Skeletal muscle satellite cell (primary cell): Measurements from ENCODE around the gene RERE.

Source experiments
- H3K27me3 ChIP-seq: 2 replicates; pipeline ENCODE4 v1.7.0; 2013; ENCODE audit warnings: low read length; ENCODE audit not compliant: control insufficient read depth, insufficient read depth
- H3K36me3 ChIP-seq: 2 replicates; pipeline ENCODE4 v1.7.0; 2013; ENCODE audit warnings: mild to moderate bottlenecking, control low read depth, low read length; ENCODE audit not compliant: insufficient read depth
- H3K4me1 ChIP-seq: 2 replicates; pipeline ENCODE4 v1.7.0; 2013; ENCODE audit warnings: low read length; ENCODE audit not compliant: control insufficient read depth, insufficient read depth
- H3K4me2 ChIP-seq: 2 replicates; pipeline ENCODE4 v1.7.0; 2013; ENCODE audit warnings: mild to moderate bottlenecking, low read length
- H3K4me3 ChIP-seq: 2 replicates; pipeline ENCODE4 v1.7.0; 2013; ENCODE audit warnings: low read length
- H3K9ac ChIP-seq: 2 replicates; pipeline ENCODE4 v1.7.0; 2013; ENCODE audit warnings: mild to moderate bottlenecking, low read depth, low read length, moderate library complexity
- H3K9me3 ChIP-seq: replicated peaks from 2 replicates; pipeline ENCODE4 v1.7.0; 2013; ENCODE audit warnings: mild to moderate bottlenecking, control low read depth, low read length

The RERE gene

DNA sequence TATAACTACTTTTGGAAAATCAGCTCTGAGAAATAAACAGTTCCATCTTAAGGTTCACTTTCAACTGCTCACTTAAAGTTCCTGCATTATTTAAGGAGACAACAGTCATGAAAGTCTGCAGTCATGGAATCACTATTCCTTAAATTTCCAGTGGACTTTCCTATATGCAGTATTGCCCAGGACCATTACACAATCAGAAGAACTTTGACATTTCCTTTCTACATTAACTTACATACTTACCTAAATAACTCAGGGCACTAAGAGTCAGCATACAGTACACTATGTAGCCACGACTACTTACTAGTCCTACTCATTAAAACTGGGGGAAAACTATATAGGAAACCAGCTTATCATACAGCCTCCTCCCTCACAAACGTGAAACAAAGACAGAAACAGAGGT, 279.4 kb downstream of the RERE start:
- no peak overlapping the region for H3K4me3 ChIP-seq
- H3K36me3 ChIP-seq: no peaks in the 10 kb centered on the region
- H3K4me1 ChIP-seq: peaks cover 21% of the 10 kb centered on the region
- H3K9ac ChIP-seq: no peak overlapping the region
- H3K27me3 ChIP-seq: no peaks in the 10 kb centered on the region
- no peak overlapping the region for H3K4me2 ChIP-seq
- H3K9me3 ChIP-seq: no peaks in the 10 kb centered on the region

GRCh38 chr1:8536515-8536914, 280.9 kb downstream of the RERE start:
- peaks cover 17% of the 10 kb centered on the region for H3K4me1 ChIP-seq
- no peak overlapping the region for H3K4me2 ChIP-seq
- H3K36me3 ChIP-seq: no peaks in the 10 kb centered on the region
- no peak overlapping the region for H3K4me3 ChIP-seq
- H3K27me3 ChIP-seq: no peaks in the 10 kb centered on the region
- no peak overlapping the region for H3K9ac ChIP-seq
- H3K9me3 ChIP-seq: no peaks in the 10 kb centered on the region

GRCh38 chr1:8533907-8534306, 283.5 kb downstream of the RERE start:
- Histone ChIP-seq H3K4me2 (no peak overlapping the region), H3K4me3 (no peak overlapping the region), H3K27me3 (no peaks in the 10 kb centered on the region), H3K4me1 (no peaks in the 10 kb centered on the region), H3K9ac (no peak overlapping the region), H3K9me3 (no peaks in the 10 kb centered on the region), H3K36me3 (no peaks in the 10 kb centered on the region)

DNA sequence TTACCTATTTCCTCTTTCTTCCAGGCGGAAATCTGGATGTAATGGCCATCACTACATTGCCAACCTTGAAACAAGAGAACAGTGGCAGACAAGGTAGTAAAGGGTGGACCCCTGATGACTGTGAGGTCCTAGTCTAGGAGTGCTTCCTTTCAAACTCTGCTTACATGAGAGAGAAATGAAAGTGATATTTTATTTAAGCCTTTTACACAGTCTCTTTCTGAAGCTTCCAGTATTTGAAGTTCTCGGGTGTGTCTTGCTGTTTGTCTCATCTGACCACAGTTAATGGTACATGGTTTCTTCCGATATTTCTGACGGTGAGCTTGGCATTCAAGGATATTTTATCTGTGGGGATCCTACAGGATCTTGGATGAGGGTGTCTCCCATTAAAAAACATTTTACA, 284.3 kb downstream of the RERE start:
- no peak overlapping the region for H3K9ac ChIP-seq
- H3K4me3 ChIP-seq: no peak overlapping the region
- no peaks in the 10 kb centered on the region for H3K4me1 ChIP-seq
- no peaks in the 10 kb centered on the region for H3K36me3 ChIP-seq
- no peak overlapping the region for H3K4me2 ChIP-seq
- H3K9me3 ChIP-seq: no peaks in the 10 kb centered on the region
- no peaks in the 10 kb centered on the region for H3K27me3 ChIP-seq

DNA sequence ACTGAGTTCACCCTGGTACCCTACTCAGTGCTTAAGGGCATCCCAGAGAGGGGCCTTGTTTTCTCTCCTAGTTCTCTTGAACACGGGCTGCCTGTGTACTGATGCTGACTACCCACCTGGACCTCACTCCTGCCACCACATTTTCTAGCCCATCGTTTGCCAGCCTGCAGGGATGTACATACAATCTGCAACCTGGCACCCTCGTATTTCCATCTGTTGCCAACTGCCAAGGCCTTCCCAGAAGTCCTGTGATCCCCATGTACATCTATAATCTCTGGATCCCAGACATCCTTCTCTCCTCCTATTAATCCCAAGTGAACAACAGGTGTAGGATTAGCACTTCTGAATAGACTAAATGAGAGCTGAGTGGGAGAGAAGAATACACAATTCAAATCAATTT, 287.5 kb downstream of the RERE start:
- Histone ChIP-seq H3K4me2 (no peak overlapping the region), H3K4me1 (peaks cover 12% of the 10 kb centered on the region), H3K4me3 (no peak overlapping the region), H3K36me3 (no peaks in the 10 kb centered on the region), H3K9ac (no peak overlapping the region), H3K27me3 (no peaks in the 10 kb centered on the region), H3K9me3 (no peaks in the 10 kb centered on the region)

DNA sequence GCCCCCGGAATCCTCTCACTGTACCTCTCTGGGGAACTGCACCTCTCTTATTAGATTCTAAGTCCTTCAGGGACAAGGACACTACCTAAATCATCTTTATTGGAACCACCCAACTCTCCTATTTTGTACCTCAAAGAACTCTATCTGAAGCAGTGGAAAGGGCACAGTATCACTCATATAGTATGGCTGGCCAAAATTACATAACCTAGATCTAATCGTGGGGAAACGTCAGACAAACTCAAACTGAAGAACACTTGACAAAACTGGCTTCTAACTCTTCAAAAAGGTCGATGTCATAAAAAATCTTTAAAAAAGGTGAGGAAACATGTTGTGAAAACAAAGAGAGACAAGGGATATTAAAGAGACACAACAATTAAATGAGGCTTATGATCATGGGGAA, 289.5 kb downstream of the RERE start:
- H3K4me3 ChIP-seq: no peak overlapping the region

DNA sequence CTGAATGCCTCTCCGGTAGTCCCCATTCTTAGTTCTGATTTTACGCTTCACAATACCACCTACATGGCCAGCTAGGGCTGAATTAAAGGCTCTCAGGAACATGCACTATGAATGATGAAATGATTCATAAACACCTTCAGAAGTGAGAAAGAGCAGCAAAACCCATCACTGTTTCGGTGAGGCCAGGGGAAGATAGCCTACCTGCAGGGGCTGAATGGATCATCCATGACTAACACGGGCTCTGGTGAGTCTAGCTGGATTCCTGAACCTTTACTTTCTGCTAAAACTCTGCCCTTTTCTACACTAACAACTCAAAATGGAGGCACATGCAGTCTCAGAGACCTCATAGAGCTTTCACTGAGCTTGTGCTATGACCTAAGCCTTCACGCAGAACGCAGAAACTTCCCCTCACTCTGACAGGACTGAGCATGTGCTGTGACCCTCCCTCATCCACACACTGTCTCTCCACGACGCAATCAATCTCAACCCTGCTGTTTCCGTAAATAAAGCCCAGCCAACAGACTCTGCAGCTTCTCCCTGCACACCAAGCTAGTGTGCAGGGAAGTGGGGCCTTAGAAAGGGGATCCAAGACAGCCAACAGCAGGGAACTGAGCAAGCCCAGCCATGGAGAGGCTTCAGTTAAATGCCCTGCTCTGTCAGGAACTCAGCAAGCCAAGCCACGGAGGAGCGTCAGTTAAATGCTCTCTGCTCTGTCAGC, 291.7 kb downstream of the RERE start:
- peaks cover 27% of the 10 kb centered on the region for H3K4me1 ChIP-seq
- no peaks in the 10 kb centered on the region for H3K36me3 ChIP-seq
- H3K4me2 ChIP-seq: peak overlapping the region; percentile 86
- H3K9me3 ChIP-seq: no peaks in the 10 kb centered on the region
- H3K27me3 ChIP-seq: no peaks in the 10 kb centered on the region
- peak overlapping the region; percentile 76 for H3K9ac ChIP-seq
- H3K4me3 ChIP-seq: peak overlapping the region; percentile 69

More for the DNA sequence above, 289.5 kb downstream of the RERE start:
- no peaks in the 10 kb centered on the region for H3K27me3 ChIP-seq
- H3K4me1 ChIP-seq: peaks cover 27% of the 10 kb centered on the region
- H3K9ac ChIP-seq: no peak overlapping the region
- no peaks in the 10 kb centered on the region for H3K9me3 ChIP-seq
- H3K36me3 ChIP-seq: no peaks in the 10 kb centered on the region
- H3K4me2 ChIP-seq: no peak overlapping the region

GRCh38 chr1:8525216-8525557, 292.3 kb downstream of the RERE start:
- peak overlapping the region; percentile 86 for H3K4me2 ChIP-seq
- peak overlapping the region; percentile 76 for H3K9ac ChIP-seq
- H3K36me3 ChIP-seq: no peaks in the 10 kb centered on the region
- H3K4me1 ChIP-seq: peaks cover 27% of the 10 kb centered on the region
- H3K4me3 ChIP-seq: peak overlapping the region; percentile 69
- no peaks in the 10 kb centered on the region for H3K9me3 ChIP-seq
- no peaks in the 10 kb centered on the region for H3K27me3 ChIP-seq

DNA sequence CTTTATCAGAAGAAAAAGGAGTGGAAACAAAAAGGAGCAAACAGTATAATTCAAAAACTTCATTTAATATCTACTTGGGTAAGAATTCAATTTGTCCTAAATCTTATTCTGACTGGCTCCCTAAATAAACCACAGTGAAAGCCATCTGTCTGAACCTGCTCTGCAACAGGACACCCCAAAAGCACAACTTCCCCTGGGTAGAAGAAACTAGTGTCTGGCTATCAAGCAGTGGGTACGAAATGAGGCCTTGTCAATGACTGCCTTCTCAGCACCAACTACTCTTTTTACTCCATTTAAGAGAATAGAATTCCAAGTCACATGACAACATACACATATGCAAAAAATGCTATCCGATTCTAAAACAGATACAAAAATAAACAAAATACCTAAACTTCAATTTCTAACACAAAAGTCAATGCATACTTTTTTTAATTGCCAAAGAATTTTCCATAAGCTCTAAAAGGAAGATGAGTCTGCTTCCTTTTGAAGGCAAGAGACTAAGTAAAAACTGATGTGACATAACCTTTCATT, 292.7 kb downstream of the RERE start:
- Histone ChIP-seq H3K4me1 (peaks cover 27% of the 10 kb centered on the region), H3K27me3 (no peaks in the 10 kb centered on the region), H3K9me3 (no peaks in the 10 kb centered on the region), H3K4me2 (peak overlapping the region; percentile 86), H3K36me3 (no peaks in the 10 kb centered on the region), H3K4me3 (peak overlapping the region; percentile 69), H3K9ac (peak overlapping the region; percentile 76)

DNA sequence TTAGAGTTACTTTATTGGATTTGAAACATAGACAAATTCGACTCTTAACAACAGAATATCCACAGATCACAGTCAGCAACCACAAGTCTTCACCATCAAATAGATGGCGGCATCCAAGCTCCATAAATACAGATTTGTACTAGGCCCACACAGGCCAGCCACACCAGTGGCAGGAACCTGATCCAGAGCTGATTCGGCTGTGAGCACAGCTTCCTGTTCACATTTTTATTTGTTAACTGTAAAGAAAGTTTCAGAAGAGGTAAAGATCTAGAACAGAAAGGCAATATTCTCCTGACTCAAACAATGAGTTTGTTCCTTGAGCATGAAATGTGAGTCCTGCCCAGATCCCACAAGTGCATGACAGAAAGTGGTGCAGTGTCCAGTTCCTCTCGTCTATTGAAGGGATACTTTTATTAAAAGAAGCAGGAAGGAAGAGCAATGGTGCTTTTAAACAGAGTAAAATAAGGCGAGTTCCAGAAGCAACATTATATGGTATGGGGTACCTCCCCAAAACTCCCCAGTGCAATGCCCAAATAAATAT, 293.7 kb downstream of the RERE start:
- no peak overlapping the region for H3K9ac ChIP-seq
- H3K9me3 ChIP-seq: no peaks in the 10 kb centered on the region
- no peak overlapping the region for H3K4me3 ChIP-seq
- H3K4me2 ChIP-seq: peak overlapping the region; percentile 86
- no peaks in the 10 kb centered on the region for H3K27me3 ChIP-seq
- H3K4me1 ChIP-seq: peaks cover 27% of the 10 kb centered on the region
- H3K36me3 ChIP-seq: no peaks in the 10 kb centered on the region

GRCh38 chr1:8520483-8520966, 296.9 kb downstream of the RERE start:
- Histone ChIP-seq H3K9ac (no peak overlapping the region), H3K9me3 (no peaks in the 10 kb centered on the region), H3K27me3 (no peaks in the 10 kb centered on the region), H3K4me2 (no peak overlapping the region), H3K36me3 (no peaks in the 10 kb centered on the region), H3K4me1 (peaks cover 35% of the 10 kb centered on the region), H3K4me3 (no peak overlapping the region)

GRCh38 chr1:8519167-8519566, 298.3 kb downstream of the RERE start:
- no peaks in the 10 kb centered on the region for H3K27me3 ChIP-seq
- H3K36me3 ChIP-seq: no peaks in the 10 kb centered on the region
- no peaks in the 10 kb centered on the region for H3K9me3 ChIP-seq
- H3K4me2 ChIP-seq: no peak overlapping the region
- no peak overlapping the region for H3K9ac ChIP-seq
- no peak overlapping the region for H3K4me3 ChIP-seq
- peaks cover 27% of the 10 kb centered on the region for H3K4me1 ChIP-seq
